ENCODE results near the gene TRAF3.

Gene TRAF3

DNA sequence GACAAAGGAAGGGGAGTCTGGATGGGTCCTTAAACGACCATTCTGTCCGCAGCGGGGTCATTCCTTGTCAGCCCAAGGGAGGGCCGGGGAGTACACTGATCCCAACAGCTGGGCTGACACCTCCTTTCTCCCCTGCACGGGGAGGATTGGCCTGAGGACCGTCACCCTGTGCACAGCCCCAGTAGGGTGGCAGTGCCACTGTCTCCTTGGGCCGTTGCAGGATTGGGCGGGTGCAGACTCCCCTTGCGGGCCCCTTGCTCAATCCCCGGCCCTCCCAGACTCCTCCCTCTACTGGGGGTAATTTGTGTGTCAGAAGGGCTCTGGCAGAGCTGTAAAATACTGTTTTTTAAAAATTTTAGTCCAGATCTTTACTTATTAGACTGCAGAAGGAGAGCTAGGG is 132.7 kb downstream of the TRAF3 start:
- peaks cover 30% of the 10 kb centered on the region for H3K36me3 ChIP-seq (ENCODE audit: insufficient read depth, insufficient read length, low read length)
- no peak for DNase-seq (ENCODE audit: low read depth, low spot score)
- peaks cover 14% of the 10 kb centered on the region; the same call in 1 of the 2 replicates for H3K9me3 ChIP-seq (ENCODE audit: insufficient read depth, low read length)
- peaks cover 4% of the 10 kb centered on the region for H3K4me1 ChIP-seq (ENCODE audit: insufficient read depth, insufficient read length)
- no peak overlapping the region for H3K9ac ChIP-seq (ENCODE audit: insufficient read length, low read depth)
- no peaks in the 10 kb centered on the region for H3K27me3 ChIP-seq (ENCODE audit: insufficient read depth, insufficient read length)
- H3K4me3 ChIP-seq (ENCODE audit: insufficient read length, low read depth): no peak overlapping the region
- no peak for TF ChIP-seq ZNF274 (IDR thresholded peaks at IDR 0.05; ENCODE audit: low read depth, low read length)
- no peak for TF ChIP-seq YY1 (IDR thresholded peaks at IDR 0.05; ENCODE audit: insufficient read depth, insufficient read length)
- no peak for TF ChIP-seq SUZ12 (IDR thresholded peaks at IDR 0.05; ENCODE audit: extremely low read depth, insufficient read depth, insufficient read length)

DNA sequence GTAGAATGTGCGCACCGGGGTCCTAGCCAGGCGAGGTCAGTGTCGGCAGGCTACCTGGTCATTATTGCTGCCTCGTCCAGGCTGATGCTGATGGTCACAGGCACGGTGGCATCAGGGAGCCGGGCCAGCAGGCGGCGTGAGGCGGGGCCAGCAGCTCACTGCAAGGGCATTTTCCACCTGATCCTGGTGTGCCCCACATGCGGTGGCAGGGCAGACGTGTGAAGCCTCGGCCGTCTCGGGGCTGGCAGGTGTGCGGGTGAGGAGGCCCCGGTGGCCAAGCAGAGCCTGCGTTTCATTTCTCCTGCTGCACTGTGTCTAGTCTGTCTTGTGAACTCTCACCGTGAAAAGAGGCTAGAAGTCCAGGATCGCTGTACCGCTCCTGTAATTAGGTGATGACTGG is 133.2 kb downstream of the TRAF3 start:
- H3K9me3 ChIP-seq (ENCODE audit: insufficient read depth, low read length): peaks cover 14% of the 10 kb centered on the region; the same call in 1 of the 2 replicates
- no peak overlapping the region for H3K4me3 ChIP-seq (ENCODE audit: insufficient read length, low read depth)
- no peak for DNase-seq (ENCODE audit: low read depth, low spot score)
- H3K27me3 ChIP-seq (ENCODE audit: insufficient read depth, insufficient read length): no peaks in the 10 kb centered on the region
- H3K4me1 ChIP-seq (ENCODE audit: insufficient read depth, insufficient read length): peaks cover 4% of the 10 kb centered on the region
- peak overlapping the region; percentile 21 for H3K9ac ChIP-seq (ENCODE audit: insufficient read length, low read depth)
- peaks cover 25% of the 10 kb centered on the region for H3K36me3 ChIP-seq (ENCODE audit: insufficient read depth, insufficient read length, low read length)
- TF ChIP-seq SUZ12 (IDR thresholded peaks at IDR 0.05; ENCODE audit: extremely low read depth, insufficient read depth, insufficient read length) (no peak), ZNF274 (IDR thresholded peaks at IDR 0.05; ENCODE audit: low read depth, low read length) (no peak), YY1 (IDR thresholded peaks at IDR 0.05; ENCODE audit: insufficient read depth, insufficient read length) (no peak)

DNA sequence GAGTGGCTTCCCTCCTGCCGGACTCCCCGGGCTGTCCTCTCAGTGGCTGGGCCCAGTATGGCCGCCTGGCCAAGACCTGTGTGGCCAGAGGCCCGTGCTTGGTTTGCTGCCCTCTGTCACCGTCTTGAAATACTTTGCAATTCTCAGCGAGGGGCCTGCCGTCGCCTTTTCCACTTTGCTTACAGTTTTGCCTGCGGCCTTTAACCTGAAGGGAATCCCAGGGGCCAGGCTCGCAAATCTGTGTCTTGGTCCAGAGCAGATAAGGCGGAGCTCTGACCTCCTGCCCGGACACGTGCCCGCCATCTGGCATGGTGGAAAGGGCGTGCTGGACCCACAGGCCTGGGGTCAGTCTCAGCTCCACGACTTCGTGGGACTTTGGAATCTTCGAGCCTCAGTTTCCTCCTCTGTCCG is 134.3 kb downstream of the TRAF3 start:
- H3K9ac ChIP-seq (ENCODE audit: insufficient read length, low read depth): no peak overlapping the region
- no peak for TF ChIP-seq ZNF274 (IDR thresholded peaks at IDR 0.05; ENCODE audit: low read depth, low read length)
- TF ChIP-seq SUZ12 (IDR thresholded peaks at IDR 0.05; ENCODE audit: extremely low read depth, insufficient read depth, insufficient read length): no peak
- TF ChIP-seq YY1 (IDR thresholded peaks at IDR 0.05; ENCODE audit: insufficient read depth, insufficient read length): no peak
- H3K4me1 ChIP-seq (ENCODE audit: insufficient read depth, insufficient read length): peaks cover 4% of the 10 kb centered on the region
- H3K4me3 ChIP-seq (ENCODE audit: insufficient read length, low read depth): no peak overlapping the region
- peaks cover 18% of the 10 kb centered on the region for H3K36me3 ChIP-seq (ENCODE audit: insufficient read depth, insufficient read length, low read length)
- no peaks in the 10 kb centered on the region for H3K27me3 ChIP-seq (ENCODE audit: insufficient read depth, insufficient read length)
- peaks cover 12% of the 10 kb centered on the region; the same call in 1 of the 2 replicates for H3K9me3 ChIP-seq (ENCODE audit: insufficient read depth, low read length)
- DNase-seq (ENCODE audit: low read depth, low spot score): no peak

DNA sequence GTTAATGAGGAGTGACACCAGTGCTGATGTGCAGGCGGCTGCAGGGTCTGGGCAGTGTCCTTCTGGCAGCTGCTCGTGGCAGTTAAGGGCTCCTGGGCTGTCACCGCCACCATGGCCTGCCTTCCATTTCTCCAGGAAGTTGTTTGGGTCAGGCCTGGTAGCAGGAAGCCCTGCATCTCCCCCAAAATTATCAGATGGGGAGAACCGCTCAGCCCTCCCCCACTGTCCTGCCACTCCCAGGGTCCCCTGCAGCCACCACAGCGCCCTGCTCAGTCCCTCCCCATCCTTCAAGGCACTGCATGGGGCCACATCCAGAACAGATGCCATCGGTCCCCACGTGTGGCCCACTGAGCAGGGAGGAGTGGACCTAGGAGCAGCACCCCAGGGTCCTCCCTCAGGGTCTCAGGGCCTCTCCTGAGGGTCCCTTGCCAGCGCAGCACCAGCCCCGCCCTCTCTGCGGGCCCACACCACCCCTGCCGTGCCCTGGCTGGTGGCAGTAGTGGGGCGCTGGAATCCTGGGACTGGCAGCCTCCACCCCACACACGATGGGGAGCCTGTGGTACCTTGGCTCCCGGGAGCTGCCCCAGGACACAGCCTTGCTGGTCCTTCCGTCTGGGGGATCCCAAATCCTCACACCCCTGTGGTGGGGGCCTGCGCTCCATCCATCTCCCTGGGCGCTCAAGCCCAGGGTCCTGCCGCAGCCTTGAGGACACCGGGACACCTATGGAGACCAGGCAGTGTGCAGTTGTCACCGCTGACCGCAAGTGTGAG is 134.9 kb downstream of the TRAF3 start:
- DNase-seq (ENCODE audit: low read depth, low spot score): no peak
- TF ChIP-seq ZNF274 (IDR thresholded peaks at IDR 0.05; ENCODE audit: low read depth, low read length): no peak
- no peak for TF ChIP-seq SUZ12 (IDR thresholded peaks at IDR 0.05; ENCODE audit: extremely low read depth, insufficient read depth, insufficient read length)
- no peak for TF ChIP-seq YY1 (IDR thresholded peaks at IDR 0.05; ENCODE audit: insufficient read depth, insufficient read length)
- H3K27me3 ChIP-seq (ENCODE audit: insufficient read depth, insufficient read length): no peaks in the 10 kb centered on the region
- H3K36me3 ChIP-seq (ENCODE audit: insufficient read depth, insufficient read length, low read length): peaks cover 12% of the 10 kb centered on the region
- H3K4me1 ChIP-seq (ENCODE audit: insufficient read depth, insufficient read length): peaks cover 4% of the 10 kb centered on the region
- peaks cover 6% of the 10 kb centered on the region; the same call in 1 of the 2 replicates for H3K9me3 ChIP-seq (ENCODE audit: insufficient read depth, low read length)
- H3K9ac ChIP-seq (ENCODE audit: insufficient read length, low read depth): no peak overlapping the region
- no peak overlapping the region for H3K4me3 ChIP-seq (ENCODE audit: insufficient read length, low read depth)

DNA sequence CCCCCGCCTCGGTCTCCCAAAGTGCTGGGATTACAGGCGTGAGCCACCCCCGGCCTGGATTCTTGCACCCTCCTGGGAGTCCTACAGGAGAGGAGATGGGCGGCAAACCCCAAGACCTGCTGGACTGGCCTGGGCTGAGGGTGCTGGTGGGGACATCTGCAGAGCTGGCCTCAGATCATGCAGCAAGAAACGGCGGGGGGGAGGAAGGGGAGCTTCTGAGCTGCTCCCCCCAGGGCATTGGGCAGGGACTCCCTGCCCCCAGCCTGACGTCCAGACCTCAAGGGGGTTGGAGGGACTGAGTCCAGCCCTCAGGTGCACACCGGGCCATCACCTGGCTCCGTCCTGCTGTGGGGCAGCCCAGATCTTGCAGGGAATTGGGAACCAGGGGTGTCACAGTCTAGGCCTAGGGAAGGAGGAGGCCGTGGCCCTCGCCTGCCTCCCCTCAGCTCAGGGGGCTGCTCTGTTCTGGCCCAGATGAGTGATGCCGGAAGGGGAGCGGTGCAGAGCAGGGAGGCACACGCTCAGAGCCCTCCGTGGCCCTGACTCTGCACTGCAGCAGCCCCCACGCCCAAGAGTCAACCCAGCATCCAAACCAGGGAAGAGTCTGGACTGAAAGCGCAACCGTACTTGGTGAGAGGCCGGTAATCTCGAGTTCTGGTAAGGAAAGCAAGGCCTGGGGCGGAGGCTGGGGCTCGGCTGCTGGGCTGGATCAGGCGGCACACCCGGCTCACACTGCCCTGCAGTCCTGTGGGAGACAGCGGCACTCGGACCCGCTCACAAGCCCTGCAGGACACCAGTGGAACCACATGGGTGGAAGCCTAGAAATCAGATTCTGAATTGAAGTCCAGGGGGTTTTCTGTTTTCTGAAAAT is 136.3 kb downstream of the TRAF3 start:
- Histone ChIP-seq H3K9ac (ENCODE audit: insufficient read length, low read depth) (no peak overlapping the region), H3K9me3 (ENCODE audit: insufficient read depth, low read length) (no peaks in the 10 kb centered on the region), H3K4me3 (ENCODE audit: insufficient read length, low read depth) (no peak overlapping the region), H3K27me3 (ENCODE audit: insufficient read depth, insufficient read length) (no peaks in the 10 kb centered on the region), H3K36me3 (ENCODE audit: insufficient read depth, insufficient read length, low read length) (peaks cover 6% of the 10 kb centered on the region), H3K4me1 (ENCODE audit: insufficient read depth, insufficient read length) (peaks cover 9% of the 10 kb centered on the region)
- DNase-seq (ENCODE audit: low read depth, low spot score): no peak
- no peak for TF ChIP-seq ZNF274 (IDR thresholded peaks at IDR 0.05; ENCODE audit: low read depth, low read length)
- TF ChIP-seq YY1 (IDR thresholded peaks at IDR 0.05; ENCODE audit: insufficient read depth, insufficient read length): no peak
- TF ChIP-seq SUZ12 (IDR thresholded peaks at IDR 0.05; ENCODE audit: extremely low read depth, insufficient read depth, insufficient read length): no peak

DNA sequence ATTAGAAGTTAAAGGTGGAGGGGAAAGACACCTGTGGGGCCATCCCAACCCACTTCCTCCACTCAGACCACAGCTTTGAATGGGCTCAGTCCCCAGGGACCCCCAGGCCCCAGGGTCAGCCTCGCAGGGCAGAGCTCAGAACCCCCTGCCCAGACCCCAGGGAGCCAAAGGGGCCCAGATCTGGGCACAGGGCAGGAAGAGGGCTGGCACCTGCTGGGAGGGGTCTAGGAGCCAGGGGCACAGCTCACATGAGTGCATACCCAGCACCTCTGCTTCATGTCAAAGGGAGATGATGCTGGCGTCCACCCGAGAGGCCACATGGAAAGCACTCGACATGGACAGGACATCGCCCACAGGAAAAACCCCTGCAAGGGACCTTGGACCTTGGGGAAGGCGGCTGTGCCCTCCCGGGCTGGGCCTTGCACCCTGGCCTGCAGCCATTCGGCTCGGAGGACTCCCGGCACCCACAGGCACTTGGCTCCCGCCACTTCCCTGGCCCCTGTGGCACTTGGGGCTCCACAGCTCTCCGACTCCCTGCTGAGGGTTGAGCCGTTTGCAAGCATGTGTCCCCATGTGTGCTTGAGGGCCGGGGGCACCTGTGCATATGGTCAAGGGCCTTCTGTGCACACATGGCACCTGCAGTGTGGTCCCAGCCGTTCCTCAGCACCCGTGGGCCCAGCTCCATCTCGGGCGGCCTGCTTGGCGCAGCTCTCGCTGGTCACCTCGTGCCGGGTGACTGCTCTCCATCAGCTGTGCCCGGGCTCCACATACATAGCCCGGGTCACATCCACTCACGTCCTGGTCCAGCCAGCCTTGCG is 137.4 kb downstream of the TRAF3 start:
- Histone ChIP-seq H3K4me3 (ENCODE audit: insufficient read length, low read depth) (no peak overlapping the region), H3K9me3 (ENCODE audit: insufficient read depth, low read length) (no peaks in the 10 kb centered on the region), H3K9ac (ENCODE audit: insufficient read length, low read depth) (no peak overlapping the region), H3K36me3 (ENCODE audit: insufficient read depth, insufficient read length, low read length) (peaks cover 6% of the 10 kb centered on the region), H3K27me3 (ENCODE audit: insufficient read depth, insufficient read length) (no peaks in the 10 kb centered on the region), H3K4me1 (ENCODE audit: insufficient read depth, insufficient read length) (peaks cover 9% of the 10 kb centered on the region)
- DNase-seq (ENCODE audit: low read depth, low spot score): no peak
- TF ChIP-seq YY1 (IDR thresholded peaks at IDR 0.05; ENCODE audit: insufficient read depth, insufficient read length) (no peak), ZNF274 (IDR thresholded peaks at IDR 0.05; ENCODE audit: low read depth, low read length) (no peak), SUZ12 (IDR thresholded peaks at IDR 0.05; ENCODE audit: extremely low read depth, insufficient read depth, insufficient read length) (no peak)

All from NT2/D1 (cell line).